HepG2 (cell line): ENCODE measurements around the gene RRP12. TPM values are rescaled to one million over a fixed set of nuclear protein-coding genes. Genes with fewer than 3 reads are reported as not detected.

Source experiments
- ATAC-seq: fragments of 200-7000 bp; cut with Tn5 transposase; 3 replicates; pipeline ENCODE4 v1.9.1; 2020; ENCODE audit warnings: mild to moderate bottlenecking, moderate library complexity
- BruUV-seq: library from RNA; stranded (reverse); fragments of 400-500 nt; replicated peaks from 2 replicates; lab custom pipeline; 2021; lab: Mats Ljungman, UMichigan
- CTCF ChIA-PET: fragments of 300-600 bp; formaldehyde crosslinking; extraction: SDS; loops from one replicate; lab custom pipeline; 2021; ENCODE audit warnings: low total read pairs, inconsistent platforms, low intra/inter-chr PET ratio; lab: Yijun Ruan, JAX
- POLR2A ChIA-PET: fragments of 350-600 bp; sonication (Branson Sonifier 250); formaldehyde crosslinking; loops from one replicate; lab custom pipeline; 2020; ENCODE audit warnings: antibody characterized with exemption, inconsistent platforms; lab: Yijun Ruan, JAX
- DNase-seq: peaks from one replicate; pipeline ENCODE4 v3.0.0-alpha.2; 2015; ENCODE audit warnings: low spot score
- FAIRE-seq: peaks from 3 replicates; lab custom pipeline; 2011; peaks lifted over from hg19 to GRCh38; lab: Jason Lieb, UNC
- H2AFZ ChIP-seq: one replicate; pipeline ENCODE4 v1.6.1; 2011; ENCODE audit warnings: low read length, inconsistent platforms
- H3K27ac ChIP-seq: fragments of 300-600 bp; 3 replicates; pipeline ENCODE4 v1.8.0; 2011; ENCODE audit warnings: mixed run types, mild to moderate bottlenecking, mixed read lengths, low read length, inconsistent platforms; ENCODE audit not compliant: insufficient read depth; ENCODE audit errors: extremely low read length
- H3K27me3 ChIP-seq, 2 experiments: fragments of 200-600 bp in 1 of 2; 2 replicates in 1 of 2; 3 replicates in 1 of 2; pipeline versions ENCODE4 v1.6.0 to v1.8.0; 2011; ENCODE audit warnings: low read length in 2 of 2, mild to moderate bottlenecking in 2 of 2, moderate library complexity in 2 of 2, inconsistent platforms in 1 of 2; ENCODE audit not compliant: insufficient read depth in 2 of 2, control insufficient read depth in 1 of 2
- H3K36me3 ChIP-seq, 2 experiments: fragments of 200-600 bp in 1 of 2; replicated peaks in 1 of 2; 2 replicates in 1 of 2; 3 replicates in 1 of 2; pipeline versions ENCODE4 v1.5.1 to v1.8.0; 2011; ENCODE audit warnings: low read length in 2 of 2, inconsistent platforms in 1 of 2; ENCODE audit not compliant: insufficient read depth in 2 of 2, control insufficient read depth in 1 of 2
- H3K4me1 ChIP-seq: 2 replicates; pipeline ENCODE4 v1.5.1; 2012; ENCODE audit warnings: low read length, inconsistent platforms; ENCODE audit not compliant: insufficient read depth
- H3K4me2 ChIP-seq: 2 replicates; pipeline ENCODE4 v1.6.0; 2011; ENCODE audit warnings: low read depth, low read length, inconsistent platforms
- H3K4me3 ChIP-seq, 3 experiments: fragments of 200-600 bp in 1 of 3; sonication (generic), shearing (Covaris generic) in 1 of 3; replicated peaks in 1 of 3; 2 replicates each; pipeline ENCODE4 v1.5.1; 2011 to 2016; ENCODE audit warnings: low read length in 3 of 3, inconsistent platforms in 2 of 3, low read depth in 2 of 3, mild to moderate bottlenecking in 2 of 3, control low read depth in 1 of 3, mixed read lengths in 1 of 3; ENCODE audit not compliant: insufficient read depth in 1 of 3
- H3K79me2 ChIP-seq: one replicate; pipeline ENCODE4 v1.6.1; 2011; ENCODE audit warnings: low read length, inconsistent platforms; ENCODE audit not compliant: insufficient read depth
- H3K9ac ChIP-seq: 2 replicates; pipeline ENCODE4 v1.6.0; 2011; ENCODE audit warnings: mild to moderate bottlenecking, low read depth, low read length, inconsistent platforms; ENCODE audit not compliant: insufficient read depth
- H3K9me3 ChIP-seq: 2 replicates; pipeline ENCODE4 v1.5.1; 2012; ENCODE audit warnings: mild to moderate bottlenecking, low read length
- H4K20me1 ChIP-seq: 2 replicates; pipeline ENCODE4 v1.6.0; 2011; ENCODE audit warnings: inconsistent platforms, mild to moderate bottlenecking, low read length, moderate library complexity; ENCODE audit not compliant: insufficient read depth
- CHD4 ChIP-seq: fragments of 200-600 bp; sonication (generic); IDR thresholded peaks from 2 replicates; pipeline ENCODE4 v1.7.0; 2017; ENCODE audit warnings: mild to moderate bottlenecking, low read length, borderline replicate concordance
- GTF3A ChIP-seq: sonication (generic); formaldehyde crosslinking; conservative IDR thresholded peaks from 2 replicates; pipeline ENCODE4 v1.4.0; 2020; ENCODE audit warnings: mild to moderate bottlenecking, missing genetic modification reagents
- SMAD1 ChIP-seq: sonication (generic); formaldehyde crosslinking; IDR thresholded peaks from 2 replicates; pipeline ENCODE4 v1.4.0; 2020; ENCODE audit warnings: missing genetic modification reagents, low read depth, mild to moderate bottlenecking, borderline replicate concordance
- SNAI1 ChIP-seq: sonication (generic); formaldehyde crosslinking; IDR thresholded peaks from 2 replicates; pipeline ENCODE4 v1.5.0; 2020; ENCODE audit warnings: mild to moderate bottlenecking, missing genetic modification reagents, borderline replicate concordance
- TBX3 ChIP-seq: fragments of 450-650 bp; IDR thresholded peaks from 2 replicates; pipeline ENCODE4 v1.6.1; 2017; ENCODE audit warnings: antibody characterized with exemption, mild to moderate bottlenecking, inconsistent platforms, borderline replicate concordance
- ZNF12 ChIP-seq: sonication (generic); formaldehyde crosslinking; IDR thresholded peaks from 2 replicates; pipeline ENCODE4 v1.5.0; 2020; ENCODE audit warnings: missing genetic modification reagents
- ZNF224 ChIP-seq: sonication (generic); formaldehyde crosslinking; IDR thresholded peaks from 2 replicates; pipeline ENCODE4 v1.5.0; 2020; ENCODE audit warnings: mild to moderate bottlenecking, missing genetic modification reagents
- ZNF256 ChIP-seq: sonication (generic); formaldehyde crosslinking; conservative IDR thresholded peaks from 2 replicates; pipeline ENCODE4 v1.4.0; 2020; ENCODE audit warnings: missing genetic modification reagents
- ZNF337 ChIP-seq: sonication (generic); formaldehyde crosslinking; IDR thresholded peaks from 2 replicates; pipeline ENCODE4 v1.5.1; 2020; ENCODE audit warnings: missing genetic modification reagents, low read depth, mild to moderate bottlenecking, borderline replicate concordance
- ZNF460 ChIP-seq: sonication (generic); formaldehyde crosslinking; IDR thresholded peaks from 2 replicates; pipeline ENCODE4 v1.5.1; 2020; ENCODE audit warnings: missing genetic modification reagents, mild to moderate bottlenecking, borderline replicate concordance
- ZNF75D ChIP-seq: sonication (generic); formaldehyde crosslinking; IDR thresholded peaks from 2 replicates; pipeline ENCODE4 v1.8.1; 2023; ENCODE audit warnings: missing genetic modification reagents, mild to moderate bottlenecking, borderline replicate concordance
- WGBS: methylation state at CpG from one replicate; pipeline ENCODE4 v1.1.6; 2017; ENCODE audit warnings: low lambda C conversion rate; 5-methylcytosine and 5-hydroxymethylcytosine counted together
- in situ Hi-C: cut with HindIII; loops from 2 replicates; pipeline ENCODE4 v1.10.0; 2017; ENCODE audit warnings: low pct_unique_long_range_greater_than_20kb; ENCODE audit not compliant: extremely low pct_ligation_motif_present
- intact Hi-C: fragments of 100-400 bp; cut with micrococcal nuclease; formaldehyde crosslinking; loops from one replicate; pipeline ENCODE4 v1.10.0; 2022; ENCODE audit not compliant: unreplicated experiment
- polyA plus RNA-seq, 8 experiments: library from polyadenylated mRNA; depleted of rRNA in 3 of 8; stranded (reverse) in 7 of 8; unstranded in 1 of 8; fragments of >200 nt; fragmentation: Illumina TruSeq in 4 of 8; extraction: Trizol in 4 of 8; gene quantifications; 2 replicates each; pipeline versions ENCODE4 v1.2.1 to v1.2.3, GENCODE V29; 2011 to 2016; ENCODE audit warnings: low read depth in 4 of 8, missing spikeins in 1 of 8, mixed read lengths in 1 of 8; ENCODE audit not compliant: insufficient read depth in 1 of 8
- total RNA-seq, 5 experiments: library from RNA; depleted of rRNA; stranded (reverse); fragments of >200 nt; fragmentation: Illumina TruSeq; extraction: Trizol; gene quantifications; 2 replicates each; pipeline ENCODE4 v1.2.3, GENCODE V29; 2016; ENCODE audit warnings: low read depth in 1 of 5
- TF ChIP-seq, protein P1 (sequence below): sonication (generic); formaldehyde crosslinking; IDR thresholded peaks from 2 replicates; pipeline ENCODE4 v1.4.0; 2020; ENCODE audit warnings: mild to moderate bottlenecking, missing genetic modification reagents
- TF ChIP-seq, protein P2 (sequence below): sonication (generic); formaldehyde crosslinking; IDR thresholded peaks from 2 replicates; pipeline ENCODE4 v1.9.0; 2021; ENCODE audit warnings: missing genetic modification reagents, borderline replicate concordance
- TF ChIP-seq, protein P3 (sequence below): sonication (generic); formaldehyde crosslinking; conservative IDR thresholded peaks from 2 replicates; pipeline ENCODE4 v1.8.0; 2022; ENCODE audit warnings: missing genetic modification reagents
- TF ChIP-seq, protein P4 (sequence below), 2 experiments: sonication (generic) in 1 of 2; formaldehyde crosslinking in 1 of 2; IDR thresholded peaks; 2 replicates each; pipeline versions ENCODE4 v1.4.0 to v1.6.1; 2018 to 2020; ENCODE audit warnings: missing genetic modification reagents in 2 of 2, borderline replicate concordance in 1 of 2, low read depth in 1 of 2, mild to moderate bottlenecking in 1 of 2, missing biosample characterization in 1 of 2

Gene RRP12
- total and polyA plus RNA-seq, 2 of the 13 experiments (the other 11 are each of a cell fraction or from before 2014, with no cell fraction given) = 13.2 to 39.4 TPM

DNA sequence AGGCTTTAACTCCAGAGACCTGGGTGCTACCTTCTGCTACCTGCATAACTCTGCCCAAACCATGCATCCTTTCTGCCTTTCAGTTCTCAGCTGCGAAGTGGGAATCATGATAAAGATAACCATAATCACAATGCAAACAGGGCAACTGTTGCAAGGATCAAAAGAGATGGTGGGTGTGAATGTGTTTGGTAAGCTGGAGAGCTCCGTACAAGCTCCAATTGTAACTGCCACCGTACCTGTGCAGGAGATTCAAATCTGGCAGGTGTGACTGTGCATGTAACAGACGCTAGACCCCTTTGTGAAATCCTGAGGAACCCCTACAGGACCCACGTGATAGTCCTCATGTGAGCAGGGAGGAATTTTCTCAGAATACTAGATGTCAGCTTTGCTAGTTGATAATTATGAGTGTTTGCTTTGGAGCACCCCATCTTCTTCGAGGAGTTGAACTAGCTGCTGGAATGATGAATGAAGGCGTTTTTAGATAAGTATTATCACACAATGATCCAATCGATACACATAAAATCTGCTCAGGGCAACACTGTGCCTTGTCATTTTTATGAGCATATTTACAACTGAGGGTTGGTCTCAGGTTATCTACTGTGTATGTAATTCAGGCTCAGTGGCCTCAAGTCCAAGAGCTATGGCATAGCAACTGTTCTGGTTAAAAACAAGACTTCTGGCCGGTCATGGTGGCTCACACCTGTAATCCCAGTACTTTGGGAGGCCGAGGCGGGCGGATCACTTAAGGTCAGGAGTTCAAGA, 51.2 kb downstream of the RRP12 start (continued):
- TF ChIP-seq GTF3A (CRISPR knock-in tag) = no peak

GRCh38 chr10:97347317-97347716, 53.8 kb downstream of the RRP12 start:
- H3K79me2 ChIP-seq = no peaks in the 10 kb centered on the region
- no peak overlapping the region for H3K4me2 ChIP-seq
- H3K4me3 ChIP-seq = no peak overlapping the region
- ChIA-PET CTCF (no interaction called here), POLR2A (no interaction called here)
- H3K9me3 ChIP-seq = no peaks in the 10 kb centered on the region
- H3K9ac ChIP-seq = no peak overlapping the region
- intact Hi-C loops = no loop called here
- in situ Hi-C loops = no loop called here
- H2AFZ ChIP-seq = no peak overlapping the region
- H3K4me1 ChIP-seq = peaks cover 17% of the 10 kb centered on the region; the same call in 1 of the 2 replicates
- ATAC-seq (no peak), FAIRE-seq (no peak), DNase-seq (no peak)
- H3K27ac ChIP-seq = no peak overlapping the region
- no peaks in the 10 kb centered on the region for H3K27me3 ChIP-seq
- BruUV-seq = no TSS peak
- H4K20me1 ChIP-seq = no peaks in the 10 kb centered on the region
- H3K36me3 ChIP-seq = no peaks in the 10 kb centered on the region
- 95% methylated on average over 4 of the region's 4 CpGs for WGBS
- TF ChIP-seq ZNF337 (CRISPR knock-in tag) (no peak), ZNF460 (no peak), ZNF224 (CRISPR knock-in tag) (no peak), TBX3 (no peak), SNAI1 (no peak), SMAD1 (CRISPR knock-in tag) (no peak), CHD4 (no peak), ZNF12 (CRISPR knock-in tag) (no peak), ZNF75D (CRISPR knock-in tag) (no peak), ZNF256 (CRISPR knock-in tag) (no peak)
- TF ChIP-seq, protein P1, sequence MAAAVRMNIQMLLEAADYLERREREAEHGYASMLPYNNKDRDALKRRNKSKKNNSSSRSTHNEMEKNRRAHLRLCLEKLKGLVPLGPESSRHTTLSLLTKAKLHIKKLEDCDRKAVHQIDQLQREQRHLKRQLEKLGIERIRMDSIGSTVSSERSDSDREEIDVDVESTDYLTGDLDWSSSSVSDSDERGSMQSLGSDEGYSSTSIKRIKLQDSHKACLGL (CRISPR knock-in tag) = no peak
- TF ChIP-seq, protein P2, sequence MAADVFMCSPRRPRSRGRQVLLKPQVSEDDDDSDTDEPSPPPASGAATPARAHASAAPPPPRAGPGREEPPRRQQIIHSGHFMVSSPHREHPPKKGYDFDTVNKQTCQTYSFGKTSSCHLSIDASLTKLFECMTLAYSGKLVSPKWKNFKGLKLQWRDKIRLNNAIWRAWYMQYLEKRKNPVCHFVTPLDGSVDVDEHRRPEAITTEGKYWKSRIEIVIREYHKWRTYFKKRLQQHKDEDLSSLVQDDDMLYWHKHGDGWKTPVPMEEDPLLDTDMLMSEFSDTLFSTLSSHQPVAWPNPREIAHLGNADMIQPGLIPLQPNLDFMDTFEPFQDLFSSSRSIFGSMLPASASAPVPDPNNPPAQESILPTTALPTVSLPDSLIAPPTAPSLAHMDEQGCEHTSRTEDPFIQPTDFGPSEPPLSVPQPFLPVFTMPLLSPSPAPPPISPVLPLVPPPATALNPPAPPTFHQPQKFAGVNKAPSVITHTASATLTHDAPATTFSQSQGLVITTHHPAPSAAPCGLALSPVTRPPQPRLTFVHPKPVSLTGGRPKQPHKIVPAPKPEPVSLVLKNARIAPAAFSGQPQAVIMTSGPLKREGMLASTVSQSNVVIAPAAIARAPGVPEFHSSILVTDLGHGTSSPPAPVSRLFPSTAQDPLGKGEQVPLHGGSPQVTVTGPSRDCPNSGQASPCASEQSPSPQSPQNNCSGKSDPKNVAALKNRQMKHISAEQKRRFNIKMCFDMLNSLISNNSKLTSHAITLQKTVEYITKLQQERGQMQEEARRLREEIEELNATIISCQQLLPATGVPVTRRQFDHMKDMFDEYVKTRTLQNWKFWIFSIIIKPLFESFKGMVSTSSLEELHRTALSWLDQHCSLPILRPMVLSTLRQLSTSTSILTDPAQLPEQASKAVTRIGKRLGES (CRISPR knock-in tag) = no peak
- TF ChIP-seq, protein P3, sequence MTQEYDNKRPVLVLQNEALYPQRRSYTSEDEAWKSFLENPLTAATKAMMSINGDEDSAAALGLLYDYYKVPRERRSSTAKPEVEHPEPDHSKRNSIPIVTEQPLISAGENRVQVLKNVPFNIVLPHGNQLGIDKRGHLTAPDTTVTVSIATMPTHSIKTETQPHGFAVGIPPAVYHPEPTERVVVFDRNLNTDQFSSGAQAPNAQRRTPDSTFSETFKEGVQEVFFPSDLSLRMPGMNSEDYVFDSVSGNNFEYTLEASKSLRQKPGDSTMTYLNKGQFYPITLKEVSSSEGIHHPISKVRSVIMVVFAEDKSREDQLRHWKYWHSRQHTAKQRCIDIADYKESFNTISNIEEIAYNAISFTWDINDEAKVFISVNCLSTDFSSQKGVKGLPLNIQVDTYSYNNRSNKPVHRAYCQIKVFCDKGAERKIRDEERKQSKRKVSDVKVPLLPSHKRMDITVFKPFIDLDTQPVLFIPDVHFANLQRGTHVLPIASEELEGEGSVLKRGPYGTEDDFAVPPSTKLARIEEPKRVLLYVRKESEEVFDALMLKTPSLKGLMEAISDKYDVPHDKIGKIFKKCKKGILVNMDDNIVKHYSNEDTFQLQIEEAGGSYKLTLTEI = no peak
- TF ChIP-seq, protein P4, sequence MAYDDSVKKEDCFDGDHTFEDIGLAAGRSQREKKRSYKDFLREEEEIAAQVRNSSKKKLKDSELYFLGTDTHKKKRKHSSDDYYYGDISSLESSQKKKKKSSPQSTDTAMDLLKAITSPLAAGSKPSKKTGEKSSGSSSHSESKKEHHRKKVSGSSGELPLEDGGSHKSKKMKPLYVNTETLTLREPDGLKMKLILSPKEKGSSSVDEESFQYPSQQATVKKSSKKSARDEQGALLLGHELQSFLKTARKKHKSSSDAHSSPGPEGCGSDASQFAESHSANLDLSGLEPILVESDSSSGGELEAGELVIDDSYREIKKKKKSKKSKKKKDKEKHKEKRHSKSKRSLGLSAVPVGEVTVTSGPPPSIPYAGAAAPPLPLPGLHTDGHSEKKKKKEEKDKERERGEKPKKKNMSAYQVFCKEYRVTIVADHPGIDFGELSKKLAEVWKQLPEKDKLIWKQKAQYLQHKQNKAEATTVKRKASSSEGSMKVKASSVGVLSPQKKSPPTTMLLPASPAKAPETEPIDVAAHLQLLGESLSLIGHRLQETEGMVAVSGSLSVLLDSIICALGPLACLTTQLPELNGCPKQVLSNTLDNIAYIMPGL (CRISPR knock-in tag; IDR thresholded peaks at IDR 0.05; ENCODE audit: borderline replicate concordance in 1 of 2, low read depth in 1 of 2) = no peak
